Muscle of arm (tissue), 14 donors: Measurements from ENCODE around the gene PPM1J. TPM values are rescaled to one million over a fixed set of nuclear protein-coding genes. Genes with fewer than 3 reads are reported as not detected.
"Not testable (repeated sequence)": the region's sequence is repeated elsewhere in the genome, so short reads cannot be mapped to it uniquely, and the experiment has no call there.

Source experiments
- DNase-seq: peaks from one replicate; pipeline ENCODE4 v3.0.0-alpha.2; 2013
- long read RNA-seq, 11 donors: transcript quantifications; one replicate each; lab custom pipeline, GENCODE V29; 2026
- polyA plus RNA-seq, 12 donors: library from polyadenylated mRNA; unstranded; fragments of 120-200 nt; gene quantifications; one replicate each; pipeline ENCODE4 v1.2.1, GENCODE V29; 2013; ENCODE audit not compliant: insufficient read length in 12 of 12

The PPM1J gene
- polyA plus RNA-seq = 1 to 10 TPM in 10 of 12 donors, not detected in 2; 1.4 to 3.7 (median 2.7) TPM
- long read RNA-seq, donor 1 = 0 reads
- long read RNA-seq, donor 2, partial matches to known transcripts = 0 of 2 reads
- long read RNA-seq, donor 2, other reads (novel, unspliced or antisense) = 0 of 2 reads
- long read RNA-seq, donor 3, partial matches to known transcripts = 0 of 1 reads
- long read RNA-seq, donor 3, other reads (novel, unspliced or antisense) = 0 of 1 reads
- long read RNA-seq, donor 4 = 0 reads
- long read RNA-seq, donor 5, transcript PPM1J-201 (10 exons, 1,863 nt) = major isoform, 6 of 6 reads
- long read RNA-seq, donor 5, partial matches to known transcripts = 0 of 6 reads
- long read RNA-seq, donor 5, other reads (novel, unspliced or antisense) = 0 of 6 reads
- long read RNA-seq, donor 6 = 0 reads
- long read RNA-seq, donor 7 = 0 reads
- long read RNA-seq, donor 8, partial matches to known transcripts = 0 of 3 reads
- long read RNA-seq, donor 8, other reads (novel, unspliced or antisense) = 0 of 3 reads
- long read RNA-seq, donor 9 = 0 reads
- long read RNA-seq, donor 10 = 0 reads
- long read RNA-seq, donor 11, partial matches to known transcripts = 0 of 1 reads
- long read RNA-seq, donor 11, other reads (novel, unspliced or antisense) = 0 of 1 reads

- peak; percentile 85 for DNase-seq
Observed at GRCh38 chr1:112715264-112716053, at the start of gene PPM1J. Gene PPM1J, minus strand, starts transcription at chr1:112715332. Its CDS starts 31 bp downstream, at chr1:112715301.

GRCh38 chr1:112762541-112763500 lies 47.7 kb upstream of the PPM1J start:
- no peak for DNase-seq

- no peak for DNase-seq
Observed at GRCh38 chr1:112761714-112762480, 46.8 kb upstream of the PPM1J start.

GRCh38 chr1:112759228-112759627 lies 44.1 kb upstream of the PPM1J start:
- no peak for DNase-seq

- DNase-seq = no peak
Observed at GRCh38 chr1:112754116-112754628, 39.0 kb upstream of the PPM1J start.

- DNase-seq = no peak
Observed at GRCh38 chr1:112748396-112748795, 33.3 kb upstream of the PPM1J start.

- DNase-seq = no peak
Observed at GRCh38 chr1:112744009-112744578, 29.0 kb upstream of the PPM1J start.

GRCh38 chr1:112743174-112744008 lies 28.3 kb upstream of the PPM1J start:
- no peak for DNase-seq

- DNase-seq = no peak
Observed at GRCh38 chr1:112737573-112737972, 22.4 kb upstream of the PPM1J start.

GRCh38 chr1:112735752-112736151 lies 20.6 kb upstream of the PPM1J start:
- no peak for DNase-seq

GRCh38 chr1:112731451-112731850 lies 16.3 kb upstream of the PPM1J start:
- no peak for DNase-seq

GRCh38 chr1:112729909-112730308 lies 14.8 kb upstream of the PPM1J start:
- DNase-seq = no peak

- DNase-seq = not testable (repeated sequence)
Observed at GRCh38 chr1:112729011-112729410, 13.9 kb upstream of the PPM1J start.

GRCh38 chr1:112728306-112728971 lies 13.3 kb upstream of the PPM1J start:
- not testable (repeated sequence) for DNase-seq

GRCh38 chr1:112727716-112728115 lies 12.6 kb upstream of the PPM1J start:
- DNase-seq = no peak

GRCh38 chr1:112724240-112724639 lies 9.1 kb upstream of the PPM1J start:
- DNase-seq = not testable (repeated sequence)

- DNase-seq = no peak
Observed at GRCh38 chr1:112723511-112723839, 8.3 kb upstream of the PPM1J start.
